Middle frontal gyrus (tissue), 1 donor: ENCODE measurements around the gene TCTN1.

Experiments
- DNase-seq: peaks from one replicate; pipeline ENCODE4 v3.0.0-alpha.2; 2015; ENCODE audit warnings: low spot score; ENCODE audit errors: extremely low spot score

The TCTN1 gene

DNA sequence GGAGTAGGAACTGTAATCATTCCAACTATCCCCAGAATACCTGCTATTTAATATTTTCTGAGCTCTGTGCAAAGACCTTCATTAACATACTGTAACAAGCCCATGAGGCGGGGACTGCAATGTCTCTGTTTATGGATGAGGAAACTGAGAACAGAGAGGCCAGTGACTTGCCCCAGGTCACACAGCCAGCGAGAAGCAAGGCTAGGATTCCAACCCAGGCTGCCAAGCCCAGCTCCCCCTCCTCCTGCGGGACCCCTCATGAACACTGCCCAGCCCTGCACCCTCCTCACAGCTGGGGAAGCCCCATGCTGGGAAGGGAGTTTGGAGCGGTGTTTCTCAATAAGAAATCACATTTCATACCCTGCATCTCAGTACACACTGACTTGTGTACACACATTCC is 64.1 kb downstream of the TCTN1 start:
- no peak for DNase-seq

DNA sequence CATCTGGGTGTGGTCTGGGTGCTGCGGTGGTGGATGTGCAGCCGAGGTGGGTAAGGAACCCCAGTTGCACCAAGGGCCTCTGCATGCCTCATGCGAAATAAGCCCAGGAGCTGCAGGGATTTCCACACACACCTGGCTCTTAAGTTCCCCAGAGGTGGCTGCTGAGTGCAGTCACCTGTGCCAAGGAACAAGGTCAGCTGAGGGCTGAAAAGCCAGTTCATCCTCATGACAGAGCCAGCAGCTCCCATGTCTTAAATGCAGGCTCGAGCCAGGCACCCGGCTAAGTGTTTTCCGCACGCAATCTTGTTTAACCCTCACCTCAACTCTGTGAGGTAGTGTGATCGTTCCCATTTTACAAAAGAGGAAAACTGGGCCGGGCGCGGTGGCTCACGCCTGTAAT is 65.3 kb downstream of the TCTN1 start:
- DNase-seq: no peak

GRCh38 chr12:110680032-110680431 is 66.1 kb downstream of the TCTN1 start:
- no peak for DNase-seq

DNA sequence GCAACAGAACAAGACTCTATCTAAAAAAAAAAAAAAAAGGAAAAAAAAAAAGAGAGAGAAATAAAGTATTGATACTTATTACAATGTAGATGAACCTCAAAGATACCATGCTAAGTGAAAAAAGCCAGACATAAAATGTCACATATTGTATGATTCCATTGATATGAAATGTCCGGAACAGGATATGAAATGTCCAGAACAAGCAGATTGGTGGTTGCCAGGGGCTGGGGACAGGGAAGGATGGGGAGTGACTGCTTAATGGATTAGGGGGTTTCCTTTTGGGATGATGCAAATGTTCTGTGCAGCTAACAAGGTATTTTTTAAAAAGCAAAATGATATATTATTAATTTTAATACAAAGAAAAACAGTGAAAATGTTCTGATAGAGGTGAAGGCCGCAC is 70.0 kb downstream of the TCTN1 start:
- no peak for DNase-seq

- DNase-seq: no peak
Observed at GRCh38 chr12:110684312-110684836, 70.4 kb downstream of the TCTN1 start.

DNA sequence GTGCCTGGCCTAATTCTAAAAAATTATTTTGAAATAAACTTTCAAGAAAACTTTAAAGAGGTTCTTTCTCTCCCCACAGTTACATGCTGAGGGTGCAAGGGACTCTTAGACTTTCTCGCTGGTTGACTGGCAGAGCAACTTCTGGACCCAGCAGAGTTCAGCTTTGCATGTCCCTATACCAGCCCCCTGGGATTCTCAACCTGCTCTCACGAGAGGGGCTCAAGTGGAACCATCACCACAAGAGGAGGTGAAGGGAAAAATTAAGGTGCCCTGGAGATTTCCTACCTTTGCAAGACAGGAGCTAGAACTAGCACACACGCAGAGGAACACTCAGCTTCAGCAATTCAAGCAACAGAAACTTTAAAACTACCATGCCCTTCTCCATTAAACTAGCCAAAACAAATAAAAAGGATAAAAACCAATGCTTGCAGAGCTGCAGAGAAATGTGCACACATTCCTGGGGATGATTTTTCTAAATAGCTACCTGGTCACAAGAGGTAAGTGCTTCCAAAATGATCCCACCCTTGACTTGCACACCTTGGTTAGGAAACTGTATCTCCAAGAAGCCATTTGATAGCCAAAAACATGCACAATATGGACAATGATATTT is 72.5 kb downstream of the TCTN1 start:
- DNase-seq: no peak

- no peak for DNase-seq
Observed at GRCh38 chr12:110687396-110688169, 73.7 kb downstream of the TCTN1 start.

GRCh38 chr12:110688446-110689280 is 74.7 kb downstream of the TCTN1 start, which contains the start of gene HVCN1:
TSS of gene HVCN1 (minus strand) at chr12:110689115. CDS start at chr12:110683245, 5,870 bp downstream.
- DNase-seq: no peak

DNA sequence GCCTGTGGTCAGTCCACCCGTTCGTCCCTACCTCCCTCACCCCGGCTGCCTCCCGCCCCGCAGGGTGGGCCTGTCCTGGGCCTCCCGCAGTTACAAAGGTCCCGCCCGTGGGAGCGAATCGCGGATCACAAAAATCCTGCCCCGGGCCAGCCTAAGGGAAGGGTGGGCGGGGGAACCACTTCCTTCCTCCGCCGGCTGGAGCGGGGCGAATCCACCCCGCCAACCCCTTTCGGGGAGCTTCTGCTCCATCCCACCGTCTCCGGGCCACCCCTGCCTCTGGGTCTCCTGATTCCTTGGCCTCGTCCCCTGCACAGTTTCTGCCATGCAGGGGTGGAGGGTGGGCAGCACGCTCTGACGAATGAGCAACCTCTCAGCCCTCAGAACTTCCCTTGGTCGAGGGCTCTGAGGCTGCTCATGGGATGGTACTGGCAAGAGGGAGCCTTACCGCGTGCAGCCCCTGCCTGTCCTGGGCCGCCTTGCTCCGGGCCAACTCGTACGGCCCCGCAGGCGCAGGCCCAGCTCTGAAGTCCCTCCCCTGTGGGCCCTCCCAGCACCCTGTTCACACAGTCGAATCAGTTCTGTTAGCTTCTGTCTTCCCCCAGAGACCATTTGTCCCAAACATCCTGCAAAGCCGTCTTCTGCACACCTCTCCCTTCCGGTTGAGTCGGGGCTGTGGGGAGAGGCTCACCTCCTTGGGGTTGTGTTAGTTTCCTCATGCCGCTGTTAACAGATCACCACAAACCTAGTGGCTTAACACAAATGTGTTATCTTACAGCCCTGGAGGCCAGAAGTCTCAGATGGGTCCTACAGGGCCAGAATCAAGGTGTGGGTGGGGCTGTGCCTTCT is 75.6 kb downstream of the TCTN1 start:
- no peak for DNase-seq

DNA sequence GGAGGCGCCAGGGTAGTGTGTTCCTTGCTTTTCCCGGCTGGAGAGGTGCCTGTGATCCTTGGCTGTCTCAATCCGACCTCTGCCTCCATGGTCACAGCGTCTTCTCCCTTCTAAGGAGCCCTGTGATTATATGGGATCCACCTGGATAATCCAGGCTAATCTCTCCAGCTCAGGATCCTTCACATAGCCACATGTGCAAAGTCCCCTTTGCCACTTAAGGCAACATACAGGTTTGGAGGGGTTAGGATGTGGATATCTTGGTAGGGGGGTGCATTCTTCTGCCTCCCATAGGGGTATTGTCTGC is 76.2 kb downstream of the TCTN1 start:
- no peak for DNase-seq

DNA sequence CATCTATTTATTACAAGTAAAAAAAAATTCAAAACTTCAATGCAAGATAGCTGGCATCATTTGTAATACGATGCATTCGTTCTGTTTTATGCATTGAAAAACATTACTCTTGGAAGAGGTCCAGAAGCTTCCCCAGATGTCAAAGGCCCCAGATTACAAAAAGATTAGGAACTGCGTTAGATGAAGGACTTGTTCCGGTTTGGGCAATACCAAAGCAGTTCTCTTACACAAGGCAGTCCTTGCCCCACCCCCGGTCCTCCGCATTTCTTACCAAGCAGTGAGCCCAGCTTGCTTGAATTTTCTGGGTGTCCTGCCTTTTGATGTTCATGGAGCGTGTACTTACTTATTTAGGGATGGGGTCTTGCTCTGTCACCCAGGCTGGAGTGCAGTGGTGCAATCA is 79.8 kb downstream of the TCTN1 start:
- no peak for DNase-seq

GRCh38 chr12:110694330-110694901 is 80.5 kb downstream of the TCTN1 start:
- DNase-seq: no peak

DNA sequence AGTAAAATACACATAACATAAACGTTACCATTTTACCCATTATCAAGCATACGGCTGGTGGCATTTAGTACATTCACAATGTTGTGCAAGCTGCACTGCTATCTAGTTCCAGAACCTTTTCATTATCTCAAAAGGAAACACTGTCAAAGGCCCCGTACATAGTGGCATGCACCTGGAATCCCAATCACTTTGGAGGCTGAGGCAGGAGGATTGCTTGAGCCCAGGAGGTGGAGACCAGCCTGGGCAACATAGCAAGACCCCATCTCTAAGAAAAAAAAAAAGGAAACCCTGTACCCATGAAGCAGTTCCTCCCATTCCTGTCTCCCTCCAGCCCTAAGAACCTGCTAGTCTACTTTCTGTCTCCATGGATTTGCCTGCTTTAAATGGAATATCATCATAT is 82.4 kb downstream of the TCTN1 start:
- DNase-seq: no peak

DNA sequence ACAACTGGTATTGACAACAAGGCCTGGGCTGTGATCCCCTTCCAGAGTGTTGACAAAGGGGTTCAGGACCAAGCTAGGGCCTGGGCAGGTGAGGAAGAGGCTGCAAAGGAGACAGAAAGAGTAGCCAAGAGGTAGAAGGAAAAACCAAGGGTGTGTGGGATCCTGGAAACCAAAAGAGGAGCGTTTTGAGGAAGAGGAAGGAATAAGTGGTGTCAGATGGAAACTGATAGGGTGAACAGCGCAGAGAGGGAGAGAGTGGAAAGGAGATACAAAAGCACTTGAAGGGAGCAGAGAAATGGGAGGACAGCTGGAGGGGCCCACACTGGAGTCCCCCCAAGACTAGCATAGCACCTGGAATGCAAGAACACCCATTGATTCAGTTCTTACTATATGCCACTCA is 83.3 kb downstream of the TCTN1 start:
- DNase-seq: no peak

GRCh38 chr12:110698171-110698902 is 84.4 kb downstream of the TCTN1 start:
- no peak for DNase-seq
